ENCODE results near the gene RUSF1. TPM values are rescaled to one million over a fixed set of nuclear protein-coding genes. Genes with fewer than 3 reads are reported as not detected.
"Not testable (repeated sequence)": the region's sequence is repeated elsewhere in the genome, so short reads cannot be mapped to it uniquely, and the experiment has no call there.

RUSF1 gene
- total and polyA plus RNA-seq, 4 experiments from 2014 or later = 16.3 to 110 (median 61.7) TPM

DNA sequence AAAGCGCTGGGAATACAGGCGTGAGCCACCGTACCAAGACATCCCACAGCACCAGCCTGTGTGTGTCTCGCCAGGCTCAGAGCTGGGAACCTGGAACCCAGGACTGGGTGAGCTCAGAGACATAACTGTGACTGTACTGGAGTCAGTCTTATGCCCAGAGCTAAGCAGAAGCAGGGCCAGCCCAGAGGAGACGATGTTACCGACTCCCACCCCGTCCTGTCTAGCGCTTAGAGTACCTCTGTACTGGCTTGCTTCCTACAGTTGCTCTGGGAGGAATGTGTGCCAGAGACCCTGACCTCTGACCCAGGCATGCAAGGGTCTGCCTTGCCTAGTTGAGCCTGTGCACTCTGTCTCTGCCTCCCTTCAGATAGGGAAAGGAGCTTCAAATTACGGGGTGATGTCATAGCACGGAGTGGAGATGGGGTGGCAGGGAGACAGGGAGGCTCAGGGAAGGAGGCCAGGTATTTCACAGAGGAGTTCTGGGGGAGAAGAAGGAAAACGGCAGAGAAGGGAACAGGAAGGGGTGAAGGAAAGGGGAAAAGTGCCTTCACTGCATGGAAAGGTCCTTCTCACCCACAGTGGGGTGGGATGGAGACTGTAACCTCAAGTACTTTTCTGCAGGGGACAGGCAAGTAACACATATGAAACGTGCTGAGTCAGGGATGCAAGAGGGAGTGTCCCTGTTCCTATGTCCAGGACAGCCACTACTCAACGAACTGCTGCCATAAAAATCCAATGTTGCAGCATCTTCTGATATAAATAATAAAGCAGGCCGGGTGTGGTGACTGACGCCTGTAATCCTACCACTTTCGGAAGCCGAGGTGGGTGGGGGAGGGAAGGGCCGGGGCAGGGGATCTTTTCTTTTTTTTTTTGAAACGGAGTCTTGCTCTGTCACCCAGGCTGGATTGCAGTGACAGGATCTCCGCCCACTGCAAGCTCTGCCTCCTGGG is 54.7 kb downstream of the RUSF1 start:
- peaks cover 24 to 45% (median 35%) of the 10 kb centered on the region in 4 donors for H3K4me1 Mint-ChIP-seq
- Histone ChIP-seq H3K36me3 (ENCODE audit: insufficient read depth, low read length) (no peaks in the 10 kb centered on the region), H3K4me1 (ENCODE audit: insufficient read depth, low read length) (peaks cover 35% of the 10 kb centered on the region), H3K9me3 (ENCODE audit: control insufficient read depth in 1 of 2, low read length in 2 of 2) (no peaks in the 10 kb centered on the region), H3K4me3 (ENCODE audit: low read length in 2 of 2) (no peak overlapping the region), H3K27me3 (ENCODE audit: insufficient read depth, low read length) (no peaks in the 10 kb centered on the region), H3K27ac (ENCODE audit: low read depth, low read length) (no peak overlapping the region)
- H3K27me3 Mint-ChIP-seq = no peaks in the 10 kb centered on the region
- H3K36me3 Mint-ChIP-seq = peaks cover 0 to 4% of the 10 kb centered on the region in 2 donors
- intact Hi-C loops (cut with micrococcal nuclease) = no loop called here
- no peak for DNase-seq
- no peak overlapping the region for H3K4me3 Mint-ChIP-seq
- POLR2A ChIA-PET (ENCODE audit: partially characterized antibody) = no interaction called here
- peaks cover 0 to 1% (median 0%) of the 10 kb centered on the region in 8 donors for H3K9me3 Mint-ChIP-seq
- CTCF ChIA-PET (ENCODE audit: partially characterized antibody) = interaction anchor here (2.4 to 5.3 kb wide), 2 partner anchors 10 to 415 kb away, joined by 7 to 36 read pairs; partner anchors contain the start of gene ZNF843
- H3K27ac Mint-ChIP-seq = peak overlapping the region in 5 of 7 donors; percentile 1 to 92 (median 65)

- POLR2A ChIA-PET (ENCODE audit: partially characterized antibody) = interaction anchor here (1.3 kb wide), 1 partner anchor 36 kb away, joined by 4 read pairs; no protein-coding TSS in a partner anchor
- H3K4me1 ChIP-seq (ENCODE audit: insufficient read depth, low read length) = peaks cover 26% of the 10 kb centered on the region
- CTCF ChIA-PET (ENCODE audit: partially characterized antibody) = interaction anchor here (2.4 kb wide), 1 partner anchor 416 kb away, joined by 7 read pairs; no protein-coding TSS in a partner anchor
- no peak overlapping the region for H3K27ac ChIP-seq (ENCODE audit: low read depth, low read length)
- Mint-ChIP-seq H3K9me3 (peaks cover 0 to 1% (median 0%) of the 10 kb centered on the region in 8 donors), H3K4me1 (peaks cover 20 to 37% (median 29%) of the 10 kb centered on the region in 4 donors), H3K4me3 (no peak overlapping the region), H3K27ac (peak overlapping the region in 3 of 7 donors; percentile 5 to 36 (median 17)), H3K27me3 (no peaks in the 10 kb centered on the region), H3K36me3 (no peaks in the 10 kb centered on the region)
- H3K4me3 ChIP-seq (ENCODE audit: low read length in 2 of 2) = no peak overlapping the region
- intact Hi-C loops (cut with micrococcal nuclease) = no loop called here
- H3K27me3 ChIP-seq (ENCODE audit: insufficient read depth, low read length) = no peaks in the 10 kb centered on the region
- H3K36me3 ChIP-seq (ENCODE audit: insufficient read depth, low read length) = no peaks in the 10 kb centered on the region
- no peaks in the 10 kb centered on the region for H3K9me3 ChIP-seq (ENCODE audit: control insufficient read depth in 1 of 2, low read length in 2 of 2)
- DNase-seq = no peak
Observed at GRCh38 chr16:31452631-31453106, 55.5 kb downstream of the RUSF1 start.

- Mint-ChIP-seq H3K9me3 (peaks cover 0 to 1% (median 0%) of the 10 kb centered on the region in 8 donors), H3K27me3 (no peaks in the 10 kb centered on the region), H3K4me3 (peak overlapping the region in 1 of 8 donors; percentile 59), H3K4me1 (peaks cover 20 to 33% (median 25%) of the 10 kb centered on the region in 4 donors), H3K36me3 (no peaks in the 10 kb centered on the region), H3K27ac (peak overlapping the region in 3 of 7 donors; percentile 48 to 76 (median 69))
- Histone ChIP-seq H3K27me3 (ENCODE audit: insufficient read depth, low read length) (no peaks in the 10 kb centered on the region), H3K27ac (ENCODE audit: low read depth, low read length) (no peak overlapping the region), H3K36me3 (ENCODE audit: insufficient read depth, low read length) (no peaks in the 10 kb centered on the region), H3K4me1 (ENCODE audit: insufficient read depth, low read length) (peaks cover 18% of the 10 kb centered on the region), H3K4me3 (ENCODE audit: low read length in 2 of 2) (no peak overlapping the region), H3K9me3 (ENCODE audit: control insufficient read depth in 1 of 2, low read length in 2 of 2) (no peaks in the 10 kb centered on the region)
- ChIA-PET POLR2A (ENCODE audit: partially characterized antibody) (interaction anchor here (0.7 to 1.3 kb wide), 2 partner anchors 7 to 36 kb away, joined by 3 to 4 read pairs; partner anchors contain the start of gene ARMC5), CTCF (ENCODE audit: partially characterized antibody) (interaction anchor here (1.2 to 2.4 kb wide), 4 partner anchors 9 to 468 kb away, joined by 3 to 7 read pairs (median 6); partner anchors contain the start of gene ZNF843)
- intact Hi-C loops (cut with micrococcal nuclease) = no loop called here
- DNase-seq = no peak
Observed at GRCh38 chr16:31451681-31452351, 56.4 kb downstream of the RUSF1 start.

DNA sequence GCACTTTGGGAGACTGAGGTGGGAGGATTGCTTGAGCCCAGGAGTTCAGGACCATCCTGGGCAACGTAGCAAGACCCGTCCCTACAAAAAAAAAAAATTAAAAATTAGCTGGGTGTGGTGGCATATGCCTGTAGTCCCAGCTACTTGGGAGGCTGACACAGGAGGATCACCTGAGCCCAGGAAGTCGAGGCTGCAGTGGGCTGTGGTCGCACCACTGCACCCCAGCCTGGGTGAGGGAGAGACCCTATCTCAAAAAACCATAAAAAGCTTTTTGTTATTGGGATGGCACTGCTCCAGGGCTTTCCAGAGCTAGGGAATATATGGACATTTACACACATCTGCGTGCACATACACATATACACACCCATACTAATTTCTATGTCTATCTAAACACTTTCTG is 57.0 kb downstream of the RUSF1 start:
- Histone ChIP-seq H3K9me3 (ENCODE audit: control insufficient read depth in 1 of 2, low read length in 2 of 2) (no peaks in the 10 kb centered on the region), H3K27me3 (ENCODE audit: insufficient read depth, low read length) (no peaks in the 10 kb centered on the region), H3K27ac (ENCODE audit: low read depth, low read length) (no peak overlapping the region), H3K4me1 (ENCODE audit: insufficient read depth, low read length) (peaks cover 12% of the 10 kb centered on the region), H3K36me3 (ENCODE audit: insufficient read depth, low read length) (no peaks in the 10 kb centered on the region), H3K4me3 (ENCODE audit: low read length in 2 of 2) (no peak overlapping the region)
- Mint-ChIP-seq H3K4me3 (no peak overlapping the region), H3K36me3 (no peaks in the 10 kb centered on the region), H3K27me3 (no peaks in the 10 kb centered on the region), H3K9me3 (peaks cover 0 to 1% (median 0%) of the 10 kb centered on the region in 8 donors), H3K4me1 (peaks cover 20 to 27% (median 23%) of the 10 kb centered on the region in 4 donors), H3K27ac (peak overlapping the region in 2 of 7 donors; percentile 48 to 53)
- ChIA-PET POLR2A (ENCODE audit: partially characterized antibody) (interaction anchor here (0.7 to 1.3 kb wide), 2 partner anchors 8 to 37 kb away, joined by 3 to 4 read pairs; partner anchors contain the start of gene ARMC5), CTCF (ENCODE audit: partially characterized antibody) (interaction anchor here (1.2 to 2.4 kb wide), 4 partner anchors 9 to 467 kb away, joined by 3 to 7 read pairs (median 6); partner anchors contain the start of gene ZNF843)
- intact Hi-C loops (cut with micrococcal nuclease) = no loop called here
- no peak for DNase-seq

DNA sequence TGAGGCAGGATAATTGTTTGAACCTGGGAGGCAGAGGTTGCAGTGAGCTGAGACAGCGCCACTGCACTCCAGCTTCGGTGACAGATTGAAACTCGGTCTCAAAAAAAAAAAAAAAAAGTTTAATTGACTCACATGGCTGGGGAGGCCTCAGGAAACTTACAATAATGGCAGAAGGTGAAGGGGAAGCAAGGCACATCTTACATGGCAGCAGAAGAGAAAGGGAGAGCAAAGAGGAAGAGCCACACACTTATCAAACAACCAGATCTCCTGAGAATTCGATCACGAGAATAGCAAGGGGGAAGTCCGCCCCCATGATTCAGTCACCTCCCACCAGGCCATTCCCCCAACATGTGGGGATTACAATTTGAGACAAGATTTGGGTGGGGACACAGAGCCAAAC is 62.3 kb downstream of the RUSF1 start:
- H3K27me3 Mint-ChIP-seq; H3K27ac Mint-ChIP-seq; H3K4me1 ChIP-seq (ENCODE audit: insufficient read depth, low read length); H3K9me3 ChIP-seq (ENCODE audit: control insufficient read depth in 1 of 2, low read length in 2 of 2); H3K9me3 Mint-ChIP-seq; H3K36me3 ChIP-seq (ENCODE audit: insufficient read depth, low read length); H3K27ac ChIP-seq (ENCODE audit: low read depth, low read length); H3K4me1 Mint-ChIP-seq; H3K4me3 Mint-ChIP-seq; H3K36me3 Mint-ChIP-seq; H3K27me3 ChIP-seq (ENCODE audit: insufficient read depth, low read length); H3K4me3 ChIP-seq (ENCODE audit: low read length in 2 of 2); DNase-seq; intact Hi-C loops (cut with micrococcal nuclease): not testable (repeated sequence)
- ChIA-PET CTCF (ENCODE audit: partially characterized antibody) (interaction anchor here (1.4 to 4.3 kb wide), 3 partner anchors 10 to 17 kb away, joined by 3 to 36 read pairs (median 3); no protein-coding TSS in a partner anchor), POLR2A (ENCODE audit: partially characterized antibody) (interaction anchor here (0.6 kb wide), 1 partner anchor 451 kb away, joined by 4 read pairs; no protein-coding TSS in a partner anchor)

DNA sequence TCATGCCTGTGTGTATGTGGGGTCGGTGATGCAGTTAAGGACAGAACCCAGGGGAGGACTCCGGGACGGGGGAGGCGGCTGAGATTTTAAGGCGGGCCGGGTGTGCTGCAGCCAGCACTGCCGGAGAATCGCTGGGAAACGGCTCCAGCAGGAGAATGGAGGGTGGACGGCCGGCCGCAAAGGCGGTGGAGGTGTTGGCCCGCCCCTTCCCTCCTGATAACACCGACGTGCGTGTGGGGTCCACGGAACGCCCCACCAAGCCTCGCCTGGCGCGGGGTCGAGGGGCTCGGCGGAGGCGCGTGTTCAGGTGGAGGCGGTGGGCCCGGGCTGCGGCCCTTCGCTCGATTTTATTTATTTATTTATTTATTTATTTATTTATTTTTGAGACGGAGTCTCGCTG is 66.2 kb downstream of the RUSF1 start:
- no peak for DNase-seq

More for the DNA sequence above, 66.2 kb downstream of the RUSF1 start:
- Histone ChIP-seq H3K36me3 (ENCODE audit: insufficient read depth, low read length) (no peaks in the 10 kb centered on the region), H3K4me3 (ENCODE audit: low read length in 2 of 2) (no peak overlapping the region), H3K9me3 (ENCODE audit: control insufficient read depth in 1 of 2, low read length in 2 of 2) (no peaks in the 10 kb centered on the region), H3K4me1 (ENCODE audit: insufficient read depth, low read length) (no peaks in the 10 kb centered on the region), H3K27me3 (ENCODE audit: insufficient read depth, low read length) (no peaks in the 10 kb centered on the region), H3K27ac (ENCODE audit: low read depth, low read length) (no peak overlapping the region)
- intact Hi-C loops (cut with micrococcal nuclease) = loop anchor here (2.0 kb wide), 3 partner anchors 17 to 489 kb away; partner anchors contain the start of gene ARMC5
- Mint-ChIP-seq H3K4me1 (peaks cover 1 to 9% (median 6%) of the 10 kb centered on the region in 4 donors), H3K27me3 (peaks cover 0 to 1% of the 10 kb centered on the region in 2 donors), H3K9me3 (no peaks in the 10 kb centered on the region), H3K4me3 (peak overlapping the region; percentile 75 to 91 (median 84)), H3K36me3 (peaks cover 0 to 2% of the 10 kb centered on the region in 2 donors), H3K27ac (peak overlapping the region in 2 of 7 donors; percentile 3 to 73)
- ChIA-PET POLR2A (ENCODE audit: partially characterized antibody) (interaction anchor here (0.9 to 3.8 kb wide), 3 partner anchors 14 to 66 kb away, joined by 3 to 17 read pairs (median 5); partner anchors contain the start of genes ARMC5 and RUSF1), CTCF (ENCODE audit: partially characterized antibody) (interaction anchor here (0.6 to 4.3 kb wide), 12 partner anchors 10 to 457 kb away, joined by 3 to 49 read pairs (median 5); partner anchors contain the start of gene HSD3B7)

Measured in CD4-positive, alpha-beta memory T cell (primary cell).